Endodermal cell (in vitro differentiated cells): ENCODE data around the gene RMND1. TPM values are rescaled to one million over a fixed set of nuclear protein-coding genes. Genes with fewer than 3 reads are reported as not detected.
A peak's percentile ranks its signal among the peaks of the same experiment; 100 is the strongest.
"Not testable (repeated sequence)": the region's sequence is repeated elsewhere in the genome, so short reads cannot be mapped to it uniquely, and the experiment has no call there.

Source experiments
- DNase-seq: peaks from one replicate; pipeline ENCODE4 v3.0.0-alpha.2; 2017
- H3K27ac ChIP-seq: 2 replicates; pipeline ENCODE4 v1.5.1; 2013; ENCODE audit warnings: mild to moderate bottlenecking, low read depth, low read length, moderate library complexity
- H3K27me3 ChIP-seq: 2 replicates; pipeline ENCODE4 v1.6.1; 2013; ENCODE audit warnings: mild to moderate bottlenecking, low read length, moderate library complexity; ENCODE audit not compliant: insufficient read depth, control insufficient read depth, poor library complexity, severe bottlenecking
- H3K36me3 ChIP-seq: 2 replicates; pipeline ENCODE4 v1.7.0; 2013; ENCODE audit warnings: mild to moderate bottlenecking, low read length, moderate library complexity; ENCODE audit not compliant: control insufficient read depth, insufficient read depth
- H3K4me1 ChIP-seq: one replicate; pipeline ENCODE4 v1.7.0; 2013; ENCODE audit warnings: low read length; ENCODE audit not compliant: control insufficient read depth, insufficient read depth
- H3K4me3 ChIP-seq: 2 replicates; pipeline ENCODE4 v1.5.1; 2013; ENCODE audit warnings: mild to moderate bottlenecking, low read length, moderate library complexity
- H3K9ac ChIP-seq: 2 replicates; pipeline ENCODE4 v1.6.1; 2013; ENCODE audit warnings: mild to moderate bottlenecking, low read length, moderate library complexity; ENCODE audit not compliant: poor library complexity, severe bottlenecking; ENCODE audit errors: extremely low read depth
- H3K9me3 ChIP-seq: 2 replicates; pipeline ENCODE4 v1.6.1; 2013; ENCODE audit warnings: mild to moderate bottlenecking, low read length, moderate library complexity; ENCODE audit not compliant: control insufficient read depth
- H3K27ac Mint-ChIP-seq: 2 replicates; pipeline ENCODE4 v1.8.0; 2020; ENCODE audit warnings: mixed read lengths
- H3K27me3 Mint-ChIP-seq: 2 replicates; pipeline ENCODE4 v1.8.0; 2021; ENCODE audit warnings: mild to moderate bottlenecking, mixed read lengths; ENCODE audit not compliant: insufficient read depth
- H3K36me3 Mint-ChIP-seq: 2 replicates; pipeline ENCODE4 v1.8.0; 2020; ENCODE audit warnings: low read depth, mixed read lengths
- H3K4me1 Mint-ChIP-seq: 2 replicates; pipeline ENCODE4 v1.8.0; 2020; ENCODE audit warnings: mixed read lengths
- H3K4me3 Mint-ChIP-seq: 2 replicates; pipeline ENCODE4 v1.8.0; 2020; ENCODE audit warnings: mild to moderate bottlenecking, moderate library complexity, mixed read lengths
- H3K9me3 Mint-ChIP-seq: 2 replicates; pipeline ENCODE4 v1.8.0; 2020; ENCODE audit warnings: mild to moderate bottlenecking, mixed read lengths
- CTCF ChIP-seq: fragments of 200-600 bp; sonication (generic); conservative IDR thresholded peaks from 2 replicates; pipeline ENCODE4 v1.5.0; 2021; ENCODE audit warnings: antibody characterized with exemption, mild to moderate bottlenecking
- WGBS, 2 experiments: methylation state at CpG; one replicate each; pipeline versions ENCODE4 v1.1.5 to v1.1.7; 2013; ENCODE audit warnings: missing lambda C conversion rate in 2 of 2, mixed read lengths in 1 of 2; ENCODE audit not compliant: insufficient coverage in 1 of 2, insufficient read length in 1 of 2; 5-methylcytosine and 5-hydroxymethylcytosine counted together
- total RNA-seq, 2 donors: library from RNA; stranded (reverse); fragmentation: NEBNext Ultra II Directional in 1 of 2; extraction: Animal tissue kit (Norgen Biotek cat#: 25700) in 1 of 2; gene quantifications; 2 replicates in 1 of 2; 3 replicates in 1 of 2; pipeline ENCODE4 v1.2.1, GENCODE V29; 2021

Gene RMND1
- total RNA-seq, 2 donors from 2014 or later, result 40.8 to 45.4 TPM

GRCh38 chr6:151452750-151453427 lies 963 bp upstream of the RMND1 start:
- Mint-ChIP-seq H3K4me3 (peak overlapping the region; percentile 94), H3K4me1 (peaks cover 38% of the 10 kb centered on the region), H3K9me3 (peaks cover 6% of the 10 kb centered on the region), H3K27ac (peak overlapping the region; percentile 94), H3K36me3 (peaks cover 27% of the 10 kb centered on the region), H3K27me3 (no peaks in the 10 kb centered on the region)
- H3K27ac ChIP-seq, result peak overlapping the region; percentile 87
- peaks cover 19% of the 10 kb centered on the region for H3K36me3 ChIP-seq
- no peak for TF ChIP-seq CTCF
- WGBS, 2 experiments, result 0% methylated on average over 14 to 24 of the region's 24 CpGs
- H3K27me3 ChIP-seq, result no peaks in the 10 kb centered on the region
- peaks cover 5% of the 10 kb centered on the region for H3K9me3 ChIP-seq
- peak overlapping the region; percentile 91 for H3K9ac ChIP-seq
- peak overlapping the region; percentile 96 for H3K4me3 ChIP-seq
- H3K4me1 ChIP-seq, result peaks cover 16% of the 10 kb centered on the region
- no peak for DNase-seq

- H3K27me3 Mint-ChIP-seq, result no peaks in the 10 kb centered on the region
- H3K4me1 ChIP-seq, result peaks cover 1% of the 10 kb centered on the region
- H3K27me3 ChIP-seq, result no peaks in the 10 kb centered on the region
- 2% methylated on average over 22 of the region's 22 CpGs for WGBS, 2 experiments
- DNase-seq, result no peak
- H3K27ac ChIP-seq, result peak overlapping the region; percentile 84
- peaks cover 5% of the 10 kb centered on the region for H3K9me3 ChIP-seq
- no peak for TF ChIP-seq CTCF
- peaks cover 28% of the 10 kb centered on the region for H3K36me3 Mint-ChIP-seq
- H3K9me3 Mint-ChIP-seq, result peaks cover 6% of the 10 kb centered on the region
- peak overlapping the region; percentile 95 for H3K27ac Mint-ChIP-seq
- peaks cover 30% of the 10 kb centered on the region for H3K4me1 Mint-ChIP-seq
- peaks cover 18% of the 10 kb centered on the region for H3K36me3 ChIP-seq
- peak overlapping the region; percentile 94 for H3K4me3 Mint-ChIP-seq
- H3K9ac ChIP-seq, result peak overlapping the region; percentile 93
- H3K4me3 ChIP-seq, result peak overlapping the region; percentile 100
Observed at GRCh38 chr6:151451417-151451949, 443 bp downstream of the RMND1 start.

- H3K36me3 Mint-ChIP-seq, result peaks cover 28% of the 10 kb centered on the region
- peaks cover 18% of the 10 kb centered on the region for H3K36me3 ChIP-seq
- H3K4me1 ChIP-seq, H3K27me3 ChIP-seq, H3K27me3 Mint-ChIP-seq, H3K27ac ChIP-seq, DNase-seq, H3K9me3 Mint-ChIP-seq, H3K9me3 ChIP-seq: not testable (repeated sequence)
- peak overlapping the region; percentile 100 for H3K4me3 ChIP-seq
- peak overlapping the region; percentile 93 for H3K9ac ChIP-seq
- 34% methylated on average over 2 of the region's 6 CpGs; no CpG with 5 or more reads in 1 of the 2 experiments for WGBS, 2 experiments
- H3K4me1 Mint-ChIP-seq, result peaks cover 24% of the 10 kb centered on the region
- peak overlapping the region; percentile 94 for H3K4me3 Mint-ChIP-seq
- peak overlapping the region; percentile 95 for H3K27ac Mint-ChIP-seq
Observed at GRCh38 chr6:151450928-151451327, 998 bp downstream of the RMND1 start.
